SK-N-SH treated with all-trans-retinoic acid at 6 μM for 48 hours (cell line): Measurements from ENCODE around the gene BRI3BP.

Experiments
- ARNTL ChIP-seq: fragments of 450-650 bp; formaldehyde crosslinking; IDR thresholded peaks from 2 replicates; pipeline ENCODE4 v1.5.0; 2020; ENCODE audit warnings: low read depth, mild to moderate bottlenecking, moderate library complexity, borderline replicate concordance
- BACH2 ChIP-seq: fragments of 250-450 bp; sonication (Bioruptor Pico); IDR thresholded peaks from 2 replicates; pipeline ENCODE4 v1.9.0; 2021; ENCODE audit warnings: mild to moderate bottlenecking, borderline replicate concordance
- OSR1 ChIP-seq: fragments of 250-450 bp; sonication (Bioruptor Pico); IDR thresholded peaks from 2 replicates; pipeline ENCODE4 v1.8.0; 2022; ENCODE audit warnings: moderate library complexity, mild to moderate bottlenecking, inconsistent platforms
- RARB ChIP-seq: fragments of 250-450 bp; sonication (Bioruptor Pico); IDR thresholded peaks from 2 replicates; pipeline ENCODE4 v1.8.0; 2021; ENCODE audit warnings: mild to moderate bottlenecking, moderate library complexity
- TCF4 ChIP-seq: fragments of 250-450 bp; sonication (Bioruptor Pico); IDR thresholded peaks from 2 replicates; pipeline ENCODE4 v1.8.0; 2021; ENCODE audit warnings: mild to moderate bottlenecking, moderate library complexity, borderline replicate concordance
- ZFP3 ChIP-seq: fragments of 250-450 bp; sonication (Bioruptor Pico); IDR thresholded peaks from 2 replicates; pipeline ENCODE4 v1.5.0; 2020; ENCODE audit warnings: mild to moderate bottlenecking, moderate library complexity
- ZFP30 ChIP-seq: fragments of 450-650 bp; formaldehyde crosslinking; IDR thresholded peaks from 2 replicates; pipeline ENCODE4 v1.5.0; 2022; ENCODE audit warnings: mild to moderate bottlenecking, moderate library complexity
- ZNF565 ChIP-seq: fragments of 450-650 bp; formaldehyde crosslinking; conservative IDR thresholded peaks from 2 replicates; pipeline ENCODE4 v1.5.0; 2020; ENCODE audit warnings: low read depth, mild to moderate bottlenecking, moderate library complexity
- TF ChIP-seq, protein P1 (sequence below): fragments of 250-450 bp; sonication (Bioruptor Pico); IDR thresholded peaks from 2 replicates; pipeline ENCODE4 v1.5.1; 2021; ENCODE audit warnings: mild to moderate bottlenecking, moderate library complexity
- TF ChIP-seq, protein P2 (sequence below): fragments of 250-450 bp; sonication (Bioruptor Pico); IDR thresholded peaks from 2 replicates; pipeline ENCODE4 v1.5.1; 2020; ENCODE audit warnings: low read depth, mild to moderate bottlenecking, moderate library complexity
- TF ChIP-seq, protein P3 (sequence below): fragments of 250-450 bp; sonication (Bioruptor Pico); IDR thresholded peaks from 2 replicates; pipeline ENCODE4 v1.8.0; 2020; ENCODE audit warnings: mild to moderate bottlenecking, moderate library complexity, borderline replicate concordance

DNA sequence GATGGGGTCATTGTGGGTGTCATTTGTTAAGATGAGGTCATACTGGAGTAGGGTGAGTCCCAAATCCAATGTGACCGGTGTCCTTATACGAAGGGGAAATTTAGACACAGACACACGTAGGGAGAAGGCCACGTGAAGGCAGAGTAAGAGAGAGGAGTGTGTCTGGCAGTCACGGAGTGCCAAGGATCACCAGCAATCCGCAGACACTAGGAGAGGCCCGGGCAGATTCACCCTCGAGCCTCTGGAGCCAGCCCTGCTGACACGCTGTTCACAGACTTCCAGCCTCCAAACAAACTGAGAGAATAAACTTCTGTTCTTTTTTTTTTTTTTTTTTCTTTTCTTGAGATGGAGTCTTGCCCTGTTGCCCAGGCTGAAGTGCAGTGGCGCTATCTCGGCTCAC is 24.9 kb downstream of the BRI3BP start:
- TF ChIP-seq ZFP30 (CRISPR knock-in tag): no peak
- TF ChIP-seq, protein P1, sequence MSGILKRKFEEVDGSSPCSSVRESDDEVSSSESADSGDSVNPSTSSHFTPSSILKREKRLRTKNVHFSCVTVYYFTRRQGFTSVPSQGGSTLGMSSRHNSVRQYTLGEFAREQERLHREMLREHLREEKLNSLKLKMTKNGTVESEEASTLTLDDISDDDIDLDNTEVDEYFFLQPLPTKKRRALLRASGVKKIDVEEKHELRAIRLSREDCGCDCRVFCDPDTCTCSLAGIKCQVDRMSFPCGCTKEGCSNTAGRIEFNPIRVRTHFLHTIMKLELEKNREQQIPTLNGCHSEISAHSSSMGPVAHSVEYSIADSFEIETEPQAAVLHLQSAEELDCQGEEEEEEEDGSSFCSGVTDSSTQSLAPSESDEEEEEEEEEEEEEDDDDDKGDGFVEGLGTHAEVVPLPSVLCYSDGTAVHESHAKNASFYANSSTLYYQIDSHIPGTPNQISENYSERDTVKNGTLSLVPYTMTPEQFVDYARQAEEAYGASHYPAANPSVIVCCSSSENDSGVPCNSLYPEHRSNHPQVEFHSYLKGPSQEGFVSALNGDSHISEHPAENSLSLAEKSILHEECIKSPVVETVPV (CRISPR knock-in tag): no peak
- TF ChIP-seq, protein P2, sequence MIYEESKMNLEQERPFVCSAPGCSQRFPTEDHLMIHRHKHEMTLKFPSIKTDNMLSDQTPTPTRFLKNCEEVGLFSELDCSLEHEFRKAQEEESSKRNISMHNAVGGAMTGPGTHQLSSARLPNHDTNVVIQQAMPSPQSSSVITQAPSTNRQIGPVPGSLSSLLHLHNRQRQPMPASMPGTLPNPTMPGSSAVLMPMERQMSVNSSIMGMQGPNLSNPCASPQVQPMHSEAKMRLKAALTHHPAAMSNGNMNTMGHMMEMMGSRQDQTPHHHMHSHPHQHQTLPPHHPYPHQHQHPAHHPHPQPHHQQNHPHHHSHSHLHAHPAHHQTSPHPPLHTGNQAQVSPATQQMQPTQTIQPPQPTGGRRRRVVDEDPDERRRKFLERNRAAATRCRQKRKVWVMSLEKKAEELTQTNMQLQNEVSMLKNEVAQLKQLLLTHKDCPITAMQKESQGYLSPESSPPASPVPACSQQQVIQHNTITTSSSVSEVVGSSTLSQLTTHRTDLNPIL (CRISPR knock-in tag): no peak
- no peak for TF ChIP-seq ZFP3 (CRISPR knock-in tag)
- no peak for TF ChIP-seq ZNF565 (CRISPR knock-in tag)
- TF ChIP-seq, protein P3, sequence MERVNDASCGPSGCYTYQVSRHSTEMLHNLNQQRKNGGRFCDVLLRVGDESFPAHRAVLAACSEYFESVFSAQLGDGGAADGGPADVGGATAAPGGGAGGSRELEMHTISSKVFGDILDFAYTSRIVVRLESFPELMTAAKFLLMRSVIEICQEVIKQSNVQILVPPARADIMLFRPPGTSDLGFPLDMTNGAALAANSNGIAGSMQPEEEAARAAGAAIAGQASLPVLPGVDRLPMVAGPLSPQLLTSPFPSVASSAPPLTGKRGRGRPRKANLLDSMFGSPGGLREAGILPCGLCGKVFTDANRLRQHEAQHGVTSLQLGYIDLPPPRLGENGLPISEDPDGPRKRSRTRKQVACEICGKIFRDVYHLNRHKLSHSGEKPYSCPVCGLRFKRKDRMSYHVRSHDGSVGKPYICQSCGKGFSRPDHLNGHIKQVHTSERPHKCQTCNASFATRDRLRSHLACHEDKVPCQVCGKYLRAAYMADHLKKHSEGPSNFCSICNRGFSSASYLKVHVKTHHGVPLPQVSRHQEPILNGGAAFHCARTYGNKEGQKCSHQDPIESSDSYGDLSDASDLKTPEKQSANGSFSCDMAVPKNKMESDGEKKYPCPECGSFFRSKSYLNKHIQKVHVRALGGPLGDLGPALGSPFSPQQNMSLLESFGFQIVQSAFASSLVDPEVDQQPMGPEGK (CRISPR knock-in tag): no peak
- no peak for TF ChIP-seq ARNTL (CRISPR knock-in tag)
- no peak for TF ChIP-seq TCF4 (CRISPR knock-in tag)
- no peak for TF ChIP-seq RARB (CRISPR knock-in tag)
- TF ChIP-seq OSR1 (CRISPR knock-in tag): no peak
- TF ChIP-seq BACH2 (CRISPR knock-in tag): no peak
